Stimulated activated memory B cell treated with anti-CD40 and anti-IgM and Interleukin-4, amounts not matched to agents 10 μg/mL and 1 μg/mL and 100 μg/mL, for 72 hours (primary cell): ENCODE results near the gene RFX3.
A peak's percentile ranks its signal among the peaks of the same experiment; 100 is the strongest.

ENCODE experiments used
- ATAC-seq: fragments of 150-1000 bp; cut with Tn5 transposase; 2 replicates; pipeline ENCODE4 v1.10.0; 2021
- H3K27ac Mint-ChIP-seq: one replicate; pipeline ENCODE4 v1.8.0; 2022; ENCODE audit warnings: mild to moderate bottlenecking, mixed read lengths
- H3K27me3 Mint-ChIP-seq: one replicate; pipeline ENCODE4 v1.8.0; 2022; ENCODE audit warnings: mixed read lengths
- H3K36me3 Mint-ChIP-seq: one replicate; pipeline ENCODE4 v1.8.0; 2022; ENCODE audit warnings: mixed read lengths
- H3K4me1 Mint-ChIP-seq: one replicate; pipeline ENCODE4 v1.8.0; 2022; ENCODE audit warnings: mixed read lengths
- H3K4me3 Mint-ChIP-seq: one replicate; pipeline ENCODE4 v1.8.0; 2022; ENCODE audit warnings: mild to moderate bottlenecking, moderate library complexity, mixed read lengths
- H3K9me3 Mint-ChIP-seq: one replicate; pipeline ENCODE4 v1.8.0; 2022; ENCODE audit warnings: mixed read lengths

RFX3 gene

DNA sequence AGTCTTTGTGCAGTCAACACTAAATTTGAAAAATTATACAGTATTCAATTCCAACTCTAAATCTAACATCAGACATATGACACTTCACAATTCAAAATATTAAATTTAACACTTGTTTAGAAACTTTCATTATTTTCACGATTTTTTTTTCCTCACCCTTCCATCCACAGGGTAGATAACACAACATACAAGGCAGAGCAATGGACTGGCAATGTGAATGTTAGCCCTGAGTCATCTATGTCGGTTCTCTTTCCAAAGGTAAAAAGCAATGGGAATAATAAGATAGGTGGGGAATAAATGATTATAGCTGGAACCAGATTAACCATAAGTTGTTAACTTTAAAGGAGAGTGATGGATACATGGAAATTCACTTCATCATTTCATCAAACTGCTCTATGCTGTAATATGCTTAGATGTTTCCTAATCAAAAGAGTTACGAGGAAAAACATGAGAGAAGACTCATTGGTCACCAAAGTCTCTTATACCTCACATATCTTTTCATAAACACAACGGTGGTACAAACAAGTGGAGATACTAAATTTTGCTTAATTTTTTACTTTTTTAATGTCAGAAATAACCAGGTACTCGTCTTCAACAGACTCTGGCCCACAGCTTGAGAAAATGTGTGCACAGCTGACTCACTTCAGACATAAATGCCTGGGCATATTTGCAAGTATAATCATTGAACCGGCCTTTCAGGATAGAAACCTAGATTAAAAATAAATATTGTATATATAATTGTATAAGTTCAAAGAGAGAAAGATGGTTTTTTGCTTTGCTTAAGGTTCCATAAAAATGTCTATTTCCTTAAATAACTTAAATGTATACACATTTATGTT is 23.0 kb downstream of the RFX3 start:
- no peak overlapping the region for H3K4me3 Mint-ChIP-seq
- H3K27ac Mint-ChIP-seq: no peak overlapping the region
- no peak for ATAC-seq
- H3K27me3 Mint-ChIP-seq: no peaks in the 10 kb centered on the region
- H3K36me3 Mint-ChIP-seq: peaks cover 10% of the 10 kb centered on the region
- H3K9me3 Mint-ChIP-seq: no peaks in the 10 kb centered on the region
- H3K4me1 Mint-ChIP-seq: peaks cover 17% of the 10 kb centered on the region

GRCh38 chr9:3500044-3500443 is 25.8 kb downstream of the RFX3 start:
- Mint-ChIP-seq H3K4me1 (peaks cover 8% of the 10 kb centered on the region), H3K36me3 (peaks cover 10% of the 10 kb centered on the region), H3K27me3 (no peaks in the 10 kb centered on the region), H3K4me3 (no peak overlapping the region), H3K9me3 (no peaks in the 10 kb centered on the region), H3K27ac (peak overlapping the region; percentile 10)
- no peak for ATAC-seq

GRCh38 chr9:3498691-3499090 is 27.1 kb downstream of the RFX3 start:
- Mint-ChIP-seq H3K27ac (no peak overlapping the region), H3K4me3 (no peak overlapping the region), H3K4me1 (peaks cover 15% of the 10 kb centered on the region), H3K36me3 (peaks cover 13% of the 10 kb centered on the region), H3K27me3 (no peaks in the 10 kb centered on the region), H3K9me3 (peaks cover 3% of the 10 kb centered on the region)
- ATAC-seq: no peak

DNA sequence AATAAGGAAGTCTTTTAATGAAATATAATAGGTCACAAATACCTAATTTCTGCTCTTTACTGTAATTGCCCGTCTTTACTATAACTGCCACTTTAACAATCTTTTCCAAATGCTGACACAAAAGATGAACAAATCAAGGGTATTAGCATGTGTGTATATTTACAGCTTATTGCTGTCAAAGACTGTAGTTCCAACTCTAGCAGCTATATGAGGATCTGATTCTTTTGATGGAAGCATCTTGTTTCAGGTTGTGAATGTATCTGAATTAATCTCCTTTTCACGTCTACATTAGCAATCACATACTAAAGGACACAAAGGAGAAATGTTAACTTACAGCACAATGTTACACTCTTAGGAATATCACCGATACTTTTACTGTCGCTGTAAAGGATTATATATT is 27.9 kb downstream of the RFX3 start:
- peaks cover 15% of the 10 kb centered on the region for H3K36me3 Mint-ChIP-seq
- peaks cover 3% of the 10 kb centered on the region for H3K9me3 Mint-ChIP-seq
- H3K27me3 Mint-ChIP-seq: no peaks in the 10 kb centered on the region
- no peak overlapping the region for H3K4me3 Mint-ChIP-seq
- no peak overlapping the region for H3K27ac Mint-ChIP-seq
- peaks cover 15% of the 10 kb centered on the region for H3K4me1 Mint-ChIP-seq
- ATAC-seq: no peak

DNA sequence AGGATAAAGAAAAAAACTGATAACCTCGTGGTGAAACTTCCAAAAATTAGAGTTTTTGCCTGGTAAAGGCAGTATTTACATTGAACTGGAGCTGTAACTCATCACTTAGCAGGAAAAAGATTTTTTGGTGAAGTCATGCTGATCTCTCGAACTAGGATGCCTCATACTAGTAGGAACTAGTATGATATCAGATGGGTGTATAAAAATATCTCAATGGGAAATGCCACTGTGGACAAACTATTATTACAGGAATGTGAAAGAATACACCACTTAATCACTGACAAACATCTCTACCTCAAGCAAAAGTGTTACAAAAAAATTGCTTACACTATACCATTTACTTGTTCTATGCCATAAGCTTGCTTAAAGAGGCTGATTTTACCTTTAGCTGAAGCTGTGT is 28.4 kb downstream of the RFX3 start:
- Mint-ChIP-seq H3K27me3 (no peaks in the 10 kb centered on the region), H3K4me1 (peaks cover 15% of the 10 kb centered on the region), H3K4me3 (no peak overlapping the region), H3K27ac (no peak overlapping the region), H3K9me3 (peaks cover 3% of the 10 kb centered on the region), H3K36me3 (peaks cover 11% of the 10 kb centered on the region)
- ATAC-seq: no peak

GRCh38 chr9:3495855-3496254 is 29.9 kb downstream of the RFX3 start:
- no peak overlapping the region for H3K4me3 Mint-ChIP-seq
- H3K27ac Mint-ChIP-seq: no peak overlapping the region
- H3K4me1 Mint-ChIP-seq: peaks cover 15% of the 10 kb centered on the region
- H3K27me3 Mint-ChIP-seq: no peaks in the 10 kb centered on the region
- peaks cover 3% of the 10 kb centered on the region for H3K9me3 Mint-ChIP-seq
- no peak for ATAC-seq
- peaks cover 6% of the 10 kb centered on the region for H3K36me3 Mint-ChIP-seq

DNA sequence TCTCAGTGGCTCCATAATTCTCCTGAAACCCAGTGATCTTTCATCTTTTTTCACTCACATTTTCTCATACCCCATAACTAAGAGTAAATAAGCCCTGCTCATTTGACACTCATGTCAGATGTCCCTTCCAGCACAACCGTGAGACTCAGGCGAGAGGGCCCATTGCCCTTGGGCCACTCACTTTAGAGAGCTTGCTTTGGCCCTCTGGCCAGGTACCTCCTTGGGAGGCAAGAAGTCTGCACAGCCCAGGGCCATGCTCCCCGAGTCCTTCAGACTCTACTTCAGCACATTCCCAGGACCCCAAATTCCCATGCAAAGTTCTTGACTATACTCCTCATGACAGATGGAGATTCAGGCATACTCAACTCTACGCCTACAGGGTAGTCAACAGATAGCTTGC is 33.6 kb downstream of the RFX3 start:
- no peak overlapping the region for H3K4me3 Mint-ChIP-seq
- peaks cover 3% of the 10 kb centered on the region for H3K9me3 Mint-ChIP-seq
- no peak for ATAC-seq
- H3K4me1 Mint-ChIP-seq: peaks cover 14% of the 10 kb centered on the region
- no peaks in the 10 kb centered on the region for H3K27me3 Mint-ChIP-seq
- H3K27ac Mint-ChIP-seq: no peak overlapping the region
- peaks cover 14% of the 10 kb centered on the region for H3K36me3 Mint-ChIP-seq

- Mint-ChIP-seq H3K27ac (no peak overlapping the region), H3K4me1 (peaks cover 14% of the 10 kb centered on the region), H3K36me3 (peaks cover 16% of the 10 kb centered on the region), H3K27me3 (no peaks in the 10 kb centered on the region), H3K4me3 (no peak overlapping the region), H3K9me3 (peaks cover 3% of the 10 kb centered on the region)
- ATAC-seq: no peak
Measured at GRCh38 chr9:3491450-3491849, 34.4 kb downstream of the RFX3 start.

- H3K4me1 Mint-ChIP-seq: peaks cover 14% of the 10 kb centered on the region
- ATAC-seq: no peak
- no peak overlapping the region for H3K4me3 Mint-ChIP-seq
- H3K36me3 Mint-ChIP-seq: peaks cover 19% of the 10 kb centered on the region
- peaks cover 3% of the 10 kb centered on the region for H3K9me3 Mint-ChIP-seq
- no peak overlapping the region for H3K27ac Mint-ChIP-seq
- no peaks in the 10 kb centered on the region for H3K27me3 Mint-ChIP-seq
Measured at GRCh38 chr9:3490957-3491356, 34.8 kb downstream of the RFX3 start.

- Mint-ChIP-seq H3K9me3 (no peaks in the 10 kb centered on the region), H3K4me1 (peaks cover 30% of the 10 kb centered on the region), H3K27me3 (no peaks in the 10 kb centered on the region), H3K27ac (no peak overlapping the region), H3K36me3 (peaks cover 12% of the 10 kb centered on the region), H3K4me3 (no peak overlapping the region)
- no peak for ATAC-seq
Measured at GRCh38 chr9:3482578-3482977, 43.2 kb downstream of the RFX3 start.

GRCh38 chr9:3480353-3480655 is 45.5 kb downstream of the RFX3 start:
- Mint-ChIP-seq H3K9me3 (no peaks in the 10 kb centered on the region), H3K4me1 (peaks cover 51% of the 10 kb centered on the region), H3K4me3 (no peak overlapping the region), H3K27ac (peak overlapping the region; percentile 92), H3K27me3 (no peaks in the 10 kb centered on the region), H3K36me3 (peaks cover 6% of the 10 kb centered on the region)
- no peak for ATAC-seq

- Mint-ChIP-seq H3K4me1 (peaks cover 57% of the 10 kb centered on the region), H3K9me3 (no peaks in the 10 kb centered on the region), H3K27me3 (no peaks in the 10 kb centered on the region), H3K4me3 (peak overlapping the region; percentile 2), H3K27ac (peak overlapping the region; percentile 92), H3K36me3 (peaks cover 4% of the 10 kb centered on the region)
- peak; percentile 74 for ATAC-seq
Measured at GRCh38 chr9:3479514-3480352, 46.1 kb downstream of the RFX3 start.

GRCh38 chr9:3478549-3478953 is 47.2 kb downstream of the RFX3 start:
- ATAC-seq: peak; percentile 73
- H3K36me3 Mint-ChIP-seq: no peaks in the 10 kb centered on the region
- peaks cover 62% of the 10 kb centered on the region for H3K4me1 Mint-ChIP-seq
- no peaks in the 10 kb centered on the region for H3K27me3 Mint-ChIP-seq
- no peaks in the 10 kb centered on the region for H3K9me3 Mint-ChIP-seq
- H3K4me3 Mint-ChIP-seq: peak overlapping the region; percentile 68
- peak overlapping the region; percentile 92 for H3K27ac Mint-ChIP-seq

DNA sequence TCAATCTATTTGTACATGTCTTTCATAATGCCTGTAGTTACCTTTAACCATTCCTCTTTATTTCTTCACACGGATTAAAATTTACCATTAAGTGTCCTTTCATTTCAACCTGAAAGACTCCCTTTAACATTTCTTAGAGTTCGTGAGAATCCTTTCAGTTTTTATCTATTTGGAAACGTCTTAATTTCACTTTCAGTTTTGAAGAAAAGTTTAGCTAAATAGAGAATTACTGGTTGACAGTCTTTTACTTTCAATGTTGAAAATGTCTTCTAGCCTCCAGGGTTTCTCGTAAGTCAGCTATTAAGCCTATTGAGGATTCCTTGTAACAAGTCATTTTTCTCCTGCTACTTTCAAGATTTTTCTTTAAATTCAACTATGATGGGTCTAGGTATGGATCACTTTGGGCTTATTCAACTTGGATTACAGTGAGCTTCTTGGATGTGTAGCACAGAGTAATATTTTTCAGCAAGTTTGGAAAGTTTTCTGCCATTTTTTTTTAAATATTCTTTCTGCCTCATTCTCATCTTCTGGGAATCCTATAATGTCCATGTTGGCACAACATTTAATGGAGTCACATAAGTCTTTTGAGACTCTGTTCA is 48.5 kb downstream of the RFX3 start:
- H3K27ac Mint-ChIP-seq: peak overlapping the region; percentile 92

GRCh38 chr9:3475300-3476020 is 50.3 kb downstream of the RFX3 start:
- no peaks in the 10 kb centered on the region for H3K9me3 Mint-ChIP-seq
- no peaks in the 10 kb centered on the region for H3K27me3 Mint-ChIP-seq
- H3K4me3 Mint-ChIP-seq: peak overlapping the region; percentile 71
- no peaks in the 10 kb centered on the region for H3K36me3 Mint-ChIP-seq
- peak overlapping the region; percentile 92 for H3K27ac Mint-ChIP-seq
- H3K4me1 Mint-ChIP-seq: peaks cover 67% of the 10 kb centered on the region
- peak; percentile 68 for ATAC-seq

More for the DNA sequence above, 48.5 kb downstream of the RFX3 start:
- ATAC-seq: no peak
- Mint-ChIP-seq H3K27me3 (no peaks in the 10 kb centered on the region), H3K36me3 (no peaks in the 10 kb centered on the region), H3K4me1 (peaks cover 68% of the 10 kb centered on the region), H3K4me3 (peak overlapping the region; percentile 82), H3K9me3 (no peaks in the 10 kb centered on the region)
